Measurements from ENCODE around the gene APOH. TPM values are rescaled to one million over a fixed set of nuclear protein-coding genes. Genes with fewer than 3 reads are reported as not detected.

APOH gene
- total and polyA plus RNA-seq, 9 of the 15 experiments (the other 6 are each of a cell fraction or from before 2014, with no cell fraction given), result 1.1 TPM; not detected in 8

DNA sequence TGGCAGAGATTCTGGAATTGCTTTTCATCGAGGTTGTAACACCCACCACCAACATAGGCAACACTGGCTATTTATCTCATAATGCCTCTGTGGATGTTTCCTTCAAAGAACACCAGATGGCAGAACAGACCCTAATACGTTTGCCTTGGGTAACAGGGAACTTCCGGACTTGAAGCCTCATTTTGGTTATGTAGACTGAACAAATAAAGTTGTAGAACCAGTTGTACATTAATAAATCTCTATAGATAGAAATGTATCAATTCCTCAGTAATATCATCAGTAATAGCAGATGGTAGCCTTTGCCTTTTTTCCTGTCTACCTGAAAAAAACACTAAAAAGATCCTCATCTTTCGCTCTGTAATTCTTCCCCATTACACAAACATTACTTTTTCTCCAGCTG lies 25.9 kb upstream of the APOH start (continued):
- TF ChIP-seq YY1 (IDR thresholded peaks at IDR 0.05; ENCODE audit: borderline replicate concordance in 1 of 3, control insufficient read depth in 1 of 3, extremely low read depth in 1 of 3, insufficient read depth in 3 of 3, insufficient read length in 1 of 3, insufficient replicate concordance in 2 of 3, low read depth in 1 of 3, low read length in 2 of 3) (no peak), NCOA1 (IDR thresholded peaks at IDR 0.05; ENCODE audit: low read depth) (no peak), ZFP36 (IDR thresholded peaks at IDR 0.05; ENCODE audit: low read depth, low read length, partially characterized antibody) (no peak), TEAD2 (tag; IDR thresholded peaks at IDR 0.05) (no peak), CC2D1A (IDR thresholded peaks at IDR 0.05) (peak; percentile 65; the same call in 1 of the 2 replicates), SREBF1 (IDR thresholded peaks at IDR 0.05; ENCODE audit: borderline replicate concordance, low read depth, low read length) (no peak), PTTG1 (tag; IDR thresholded peaks at IDR 0.05; ENCODE audit: low read depth) (no peak), ZNF778 (CRISPR knock-in tag; IDR thresholded peaks at IDR 0.05) (no peak), SIX5 (IDR thresholded peaks at IDR 0.05; ENCODE audit: borderline replicate concordance in 1 of 2, insufficient read depth in 1 of 2, low read depth in 1 of 2, low read length in 2 of 2) (no peak), HBP1 (CRISPR knock-in tag; IDR thresholded peaks at IDR 0.05) (no peak), ZNF175 (CRISPR knock-in tag; IDR thresholded peaks at IDR 0.05; ENCODE audit: low read depth) (no peak), JUND (IDR thresholded peaks at IDR 0.05; ENCODE audit: borderline replicate concordance, low read depth, low read length) (no peak), JUND (tag; IDR thresholded peaks at IDR 0.05; ENCODE audit: borderline replicate concordance, low read depth, low read length) (no peak; the same call in 2 of the 3 replicates), CAMTA2 (CRISPR knock-in tag; conservative IDR thresholded peaks at IDR 0.05) (no peak), ZNF445 (CRISPR knock-in tag; IDR thresholded peaks at IDR 0.05; ENCODE audit: low read depth) (no peak), CTCF (IDR thresholded peaks at IDR 0.05 in 2 of 3, conservative IDR thresholded peaks at IDR 0.05 in 1 of 3; ENCODE audit: insufficient read depth in 2 of 3, low read depth in 1 of 3, low read length in 3 of 3) (peak; percentile 71 to 89 (median 74)), ESRRB (CRISPR knock-in tag; IDR thresholded peaks at IDR 0.05; ENCODE audit: borderline replicate concordance) (no peak), TARDBP (IDR thresholded peaks at IDR 0.05) (no peak), ZKSCAN3 (CRISPR knock-in tag; IDR thresholded peaks at IDR 0.05) (no peak), TCF7 (IDR thresholded peaks at IDR 0.05; ENCODE audit: borderline replicate concordance) (no peak), ETS1 (conservative IDR thresholded peaks at IDR 0.05; ENCODE audit: control insufficient read depth, low read depth, low read length) (no peak)
- TF ChIP-seq, protein P1, sequence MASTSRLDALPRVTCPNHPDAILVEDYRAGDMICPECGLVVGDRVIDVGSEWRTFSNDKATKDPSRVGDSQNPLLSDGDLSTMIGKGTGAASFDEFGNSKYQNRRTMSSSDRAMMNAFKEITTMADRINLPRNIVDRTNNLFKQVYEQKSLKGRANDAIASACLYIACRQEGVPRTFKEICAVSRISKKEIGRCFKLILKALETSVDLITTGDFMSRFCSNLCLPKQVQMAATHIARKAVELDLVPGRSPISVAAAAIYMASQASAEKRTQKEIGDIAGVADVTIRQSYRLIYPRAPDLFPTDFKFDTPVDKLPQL (IDR thresholded peaks at IDR 0.05; ENCODE audit: extremely low read depth, insufficient read length), result no peak

All from K562 (cell line).